Neuronal stem cell (in vitro differentiated cells): ENCODE measurements around the gene VGF.

ENCODE experiments used
- DNase-seq: peaks from one replicate; pipeline ENCODE4 v3.0.0-alpha.2; 2013; ENCODE audit warnings: low spot score
- H2AFZ ChIP-seq: one replicate; pipeline ENCODE4 v1.6.1; 2013; ENCODE audit warnings: mild to moderate bottlenecking, low read length, inconsistent platforms
- H2AK5ac ChIP-seq: 2 replicates; pipeline ENCODE4 v1.6.1; 2013; ENCODE audit warnings: low read depth, mild to moderate bottlenecking, inconsistent platforms, low read length, moderate library complexity, mixed read lengths
- H2BK120ac ChIP-seq: 2 replicates; pipeline ENCODE4 v1.6.1; 2013; ENCODE audit warnings: low read depth, mild to moderate bottlenecking, inconsistent platforms, low read length, moderate library complexity, mixed read lengths
- H2BK12ac ChIP-seq: one replicate; pipeline ENCODE4 v1.6.1; 2013; ENCODE audit warnings: low read length, inconsistent platforms
- H2BK15ac ChIP-seq: 2 replicates; pipeline ENCODE4 v1.6.1; 2013; ENCODE audit warnings: mild to moderate bottlenecking, low read length, inconsistent platforms, mixed read lengths
- H2BK5ac ChIP-seq: one replicate; pipeline ENCODE4 v1.6.1; 2013; ENCODE audit warnings: inconsistent platforms, mild to moderate bottlenecking, low read length, moderate library complexity
- H3K14ac ChIP-seq: one replicate; pipeline ENCODE4 v1.6.1; 2013; ENCODE audit warnings: low read length, inconsistent platforms
- H3K18ac ChIP-seq: 2 replicates; pipeline ENCODE4 v1.6.1; 2013; ENCODE audit warnings: low read length, inconsistent platforms
- H3K23ac ChIP-seq: 2 replicates; pipeline ENCODE4 v1.6.1; 2013; ENCODE audit warnings: low read depth, mild to moderate bottlenecking, mixed read lengths, low read length, inconsistent platforms; ENCODE audit not compliant: poor library complexity
- H3K27ac ChIP-seq: replicated peaks from 3 replicates; pipeline ENCODE4 v1.5.1; 2013; ENCODE audit warnings: low read length, inconsistent platforms
- H3K27me3 ChIP-seq, 3 experiments: 2 replicates each; pipeline ENCODE4 v1.6.1; 2013; ENCODE audit warnings: low read length in 3 of 3, mild to moderate bottlenecking in 2 of 3, inconsistent platforms in 1 of 3, low read depth in 1 of 3, mixed read lengths in 1 of 3, moderate library complexity in 1 of 3; ENCODE audit not compliant: control insufficient read depth in 3 of 3, insufficient read depth in 3 of 3
- H3K36me3 ChIP-seq, 2 donors: replicated peaks in 1 of 2; 2 replicates each; pipeline ENCODE4 v1.6.1; 2013; ENCODE audit warnings: low read length in 2 of 2; ENCODE audit not compliant: control insufficient read depth in 2 of 2, insufficient read depth in 2 of 2
- H3K4ac ChIP-seq: 2 replicates; pipeline ENCODE4 v1.6.1; 2013; ENCODE audit warnings: inconsistent platforms, mild to moderate bottlenecking, low read length, moderate library complexity
- H3K4me1 ChIP-seq, 2 donors: 1 replicate in 1 of 2; 2 replicates in 1 of 2; pipeline ENCODE4 v1.6.1; 2013; ENCODE audit warnings: low read length in 2 of 2, low read depth in 1 of 2; ENCODE audit not compliant: control insufficient read depth in 2 of 2, insufficient read depth in 1 of 2
- H3K4me2 ChIP-seq: one replicate; pipeline ENCODE4 v1.6.1; 2013; ENCODE audit warnings: mild to moderate bottlenecking, low read length, inconsistent platforms; ENCODE audit not compliant: insufficient read depth, poor library complexity, severe bottlenecking
- H3K4me3 ChIP-seq, 2 donors: 2 replicates each; pipeline ENCODE4 v1.5.1; 2013; ENCODE audit warnings: low read length in 2 of 2, mild to moderate bottlenecking in 2 of 2, inconsistent platforms in 1 of 2, moderate library complexity in 1 of 2
- H3K79me1 ChIP-seq: one replicate; pipeline ENCODE4 v1.6.1; 2013; ENCODE audit warnings: low read depth, mild to moderate bottlenecking, inconsistent platforms, low read length, moderate library complexity
- H3K9ac ChIP-seq: one replicate; pipeline ENCODE4 v1.6.1; 2013; ENCODE audit warnings: mild to moderate bottlenecking, low read depth, low read length, inconsistent platforms; ENCODE audit not compliant: poor library complexity
- H3K9me3 ChIP-seq, 2 donors: replicated peaks in 1 of 2; 2 replicates each; pipeline versions ENCODE3 to v1.6.1; 2013; ENCODE audit warnings: low read length in 2 of 2, mild to moderate bottlenecking in 2 of 2, inconsistent platforms in 1 of 2, low read depth in 1 of 2, mixed read lengths in 1 of 2, moderate library complexity in 1 of 2; ENCODE audit not compliant: control insufficient read depth in 2 of 2, insufficient read depth in 1 of 2
- H4K8ac ChIP-seq: one replicate; pipeline ENCODE4 v1.6.1; 2013; ENCODE audit warnings: low read depth, mild to moderate bottlenecking, inconsistent platforms, low read length, moderate library complexity
- H4K91ac ChIP-seq: one replicate; pipeline ENCODE4 v1.6.1; 2013; ENCODE audit warnings: low read length, low read depth, mild to moderate bottlenecking, inconsistent platforms; ENCODE audit not compliant: poor library complexity
- WGBS, 2 donors: extraction: QIAGEN DNeasy Blood & Tissue Kit; methylation state at CpG; one replicate each; pipeline ENCODE4 v1.1.7; 2013; ENCODE audit warnings: missing lambda C conversion rate in 2 of 2, mixed read lengths in 1 of 2; ENCODE audit not compliant: insufficient read length in 2 of 2, insufficient replicate concordance in 1 of 2; ENCODE audit errors: extremely low coverage in 2 of 2; 5-methylcytosine and 5-hydroxymethylcytosine counted together

The VGF gene

DNA sequence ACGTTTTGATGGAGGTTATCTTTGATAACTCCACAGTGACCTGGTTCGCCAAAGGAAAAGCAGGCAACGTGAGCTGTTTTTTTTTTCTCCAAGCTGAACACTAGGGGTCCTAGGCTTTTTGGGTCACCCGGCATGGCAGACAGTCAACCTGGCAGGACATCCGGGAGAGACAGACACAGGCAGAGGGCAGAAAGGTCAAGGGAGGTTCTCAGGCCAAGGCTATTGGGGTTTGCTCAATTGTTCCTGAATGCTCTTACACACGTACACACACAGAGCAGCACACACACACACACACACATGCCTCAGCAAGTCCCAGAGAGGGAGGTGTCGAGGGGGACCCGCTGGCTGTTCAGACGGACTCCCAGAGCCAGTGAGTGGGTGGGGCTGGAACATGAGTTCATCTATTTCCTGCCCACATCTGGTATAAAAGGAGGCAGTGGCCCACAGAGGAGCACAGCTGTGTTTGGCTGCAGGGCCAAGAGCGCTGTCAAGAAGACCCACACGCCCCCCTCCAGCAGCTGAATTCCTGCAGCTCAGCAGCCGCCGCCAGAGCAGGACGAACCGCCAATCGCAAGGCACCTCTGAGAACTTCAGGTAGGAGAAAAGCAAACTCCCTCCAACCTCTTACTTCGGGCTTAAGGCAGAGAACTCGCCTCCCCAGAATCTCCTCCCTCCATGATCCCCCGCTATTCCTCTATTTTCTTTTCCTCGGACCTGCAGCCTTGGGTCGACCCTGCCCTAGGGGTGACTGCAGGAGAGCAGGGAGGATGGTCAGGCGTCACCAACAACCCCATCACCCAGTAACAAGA is 38.5 kb downstream of the VGF start, which contains the start of gene SERPINE1:
Gene SERPINE1 (plus strand): TSS at position 454 of the 809 bp plus-strand sequence. CDS start 1,290 bp downstream, outside the sequence.
- Histone ChIP-seq H3K36me3 (no peaks in the 10 kb centered on the region), H3K18ac (peak within 1 kb of the TSS; percentile 59), H3K9ac (no peak within 1 kb of the TSS), H2BK12ac (no peak within 1 kb of the TSS), H3K4me2 (peak within 1 kb of the TSS; percentile 35), H2BK5ac (no peak within 1 kb of the TSS), H4K8ac (no peak within 1 kb of the TSS), H3K4ac (no peak within 1 kb of the TSS), H3K14ac (no peak within 1 kb of the TSS), H3K27ac (no peak within 1 kb of the TSS), H4K91ac (no peak within 1 kb of the TSS), H2BK15ac (no peak within 1 kb of the TSS), H3K27me3 (peaks cover 0 to 4% (median 0%) of the 10 kb centered on the region in 3 experiments), H3K9me3 (no peaks in the 10 kb centered on the region), H3K4me1 (peaks cover 16 to 28% of the 10 kb centered on the region in 2 donors), H2AK5ac (peak within 1 kb of the TSS; percentile 77), H3K23ac (no peak within 1 kb of the TSS), H3K79me1 (no peaks in the 10 kb centered on the region), H3K4me3 (peak within 1 kb of the TSS; percentile 33 to 56), H2AFZ (peak within 1 kb of the TSS; percentile 80), H2BK120ac (no peak within 1 kb of the TSS)
- no CpG with 5 or more reads among the region's 22 CpGs for WGBS, 2 donors
- DNase-seq: no peak

DNA sequence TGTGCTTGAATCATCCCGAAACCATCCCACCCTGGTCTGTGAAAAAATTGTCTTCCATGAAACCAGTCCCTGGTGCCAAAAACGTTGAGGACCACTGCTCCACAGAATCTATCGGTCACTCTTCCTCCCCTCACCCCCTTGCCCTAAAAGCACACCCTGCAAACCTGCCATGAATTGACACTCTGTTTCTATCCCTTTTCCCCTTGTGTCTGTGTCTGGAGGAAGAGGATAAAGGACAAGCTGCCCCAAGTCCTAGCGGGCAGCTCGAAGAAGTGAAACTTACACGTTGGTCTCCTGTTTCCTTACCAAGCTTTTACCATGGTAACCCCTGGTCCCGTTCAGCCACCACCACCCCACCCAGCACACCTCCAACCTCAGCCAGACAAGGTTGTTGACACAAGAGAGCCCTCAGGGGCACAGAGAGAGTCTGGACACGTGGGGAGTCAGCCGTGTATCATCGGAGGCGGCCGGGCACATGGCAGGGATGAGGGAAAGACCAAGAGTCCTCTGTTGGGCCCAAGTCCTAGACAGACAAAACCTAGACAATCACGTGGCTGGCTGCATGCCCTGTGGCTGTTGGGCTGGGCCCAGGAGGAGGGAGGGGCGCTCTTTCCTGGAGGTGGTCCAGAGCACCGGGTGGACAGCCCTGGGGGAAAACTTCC is 39.2 kb downstream of the VGF start:
- H3K27ac ChIP-seq: no peak overlapping the region
- H3K27me3 ChIP-seq: peaks cover 0 to 4% (median 0%) of the 10 kb centered on the region in 3 experiments
- H2BK15ac ChIP-seq: no peak overlapping the region
- H3K14ac ChIP-seq: no peak overlapping the region
- H3K4me2 ChIP-seq: no peak overlapping the region
- no peak for DNase-seq
- no peak overlapping the region for H2BK5ac ChIP-seq
- H3K4ac ChIP-seq: no peak overlapping the region
- no peak overlapping the region for H2BK120ac ChIP-seq
- H2BK12ac ChIP-seq: no peak overlapping the region
- H4K91ac ChIP-seq: no peak overlapping the region
- H3K23ac ChIP-seq: no peak overlapping the region
- peak overlapping the region; percentile 80 for H2AFZ ChIP-seq
- no peaks in the 10 kb centered on the region for H3K9me3 ChIP-seq
- H3K36me3 ChIP-seq: no peaks in the 10 kb centered on the region
- H3K18ac ChIP-seq: no peak overlapping the region
- no peak overlapping the region for H4K8ac ChIP-seq
- peak overlapping the region in 1 of 2 donors; percentile 33 for H3K4me3 ChIP-seq
- WGBS, 2 donors: no CpG with 5 or more reads among the region's 15 CpGs
- H2AK5ac ChIP-seq: no peak overlapping the region
- no peak overlapping the region for H3K9ac ChIP-seq
- peaks cover 17 to 29% of the 10 kb centered on the region in 2 donors for H3K4me1 ChIP-seq
- no peaks in the 10 kb centered on the region for H3K79me1 ChIP-seq

DNA sequence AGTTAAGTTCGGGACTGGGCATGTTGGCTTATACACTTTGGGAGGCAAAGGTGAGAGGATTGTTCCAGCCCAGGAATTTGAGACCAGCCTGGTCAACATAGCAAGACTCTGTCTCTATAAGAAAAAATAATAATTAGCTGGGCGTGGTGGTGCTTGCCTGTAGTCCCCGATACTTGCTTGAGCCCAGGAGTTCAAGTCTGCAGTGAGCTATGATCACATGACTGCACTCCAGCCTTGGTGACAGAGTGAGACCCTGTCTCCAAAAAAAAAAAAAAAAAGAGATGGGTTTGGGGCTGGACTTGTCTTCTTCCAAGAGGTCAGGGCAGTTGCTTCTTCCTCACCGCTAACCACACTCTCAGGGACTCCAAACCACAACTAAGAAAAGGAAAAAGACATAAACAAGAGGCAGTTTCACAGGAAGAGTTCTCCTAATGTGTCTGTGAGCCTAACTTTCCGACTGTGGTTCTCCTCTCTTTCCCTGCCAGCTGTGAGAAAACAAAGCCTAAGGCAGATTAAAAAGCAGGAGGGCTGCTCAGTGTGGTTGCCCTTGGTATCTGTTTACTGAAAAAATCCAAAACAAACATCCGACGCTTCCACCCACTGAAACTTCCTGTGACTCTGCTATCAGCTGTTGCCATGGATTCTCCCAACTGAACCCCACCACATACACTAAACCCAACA is 40.9 kb downstream of the VGF start:
- Histone ChIP-seq H3K27ac (no peak overlapping the region), H3K14ac (no peak overlapping the region), H3K4ac (no peak overlapping the region), H3K23ac (no peak overlapping the region), H3K18ac (peak overlapping the region; percentile 27), H2AK5ac (no peak overlapping the region), H4K91ac (peak overlapping the region; percentile 64), H3K27me3 (peaks cover 0 to 4% (median 0%) of the 10 kb centered on the region in 3 experiments), H3K4me2 (no peak overlapping the region), H2BK12ac (peak overlapping the region; percentile 43), H3K36me3 (no peaks in the 10 kb centered on the region), H2BK5ac (no peak overlapping the region), H4K8ac (no peak overlapping the region), H3K4me1 (peaks cover 17 to 29% of the 10 kb centered on the region in 2 donors), H3K9me3 (no peaks in the 10 kb centered on the region), H2BK120ac (no peak overlapping the region), H3K79me1 (no peaks in the 10 kb centered on the region), H2AFZ (peak overlapping the region; percentile 47), H2BK15ac (no peak overlapping the region), H3K9ac (no peak overlapping the region), H3K4me3 (no peak overlapping the region)
- DNase-seq: no peak
- WGBS, 2 donors: no CpG with 5 or more reads among the region's 7 CpGs

DNA sequence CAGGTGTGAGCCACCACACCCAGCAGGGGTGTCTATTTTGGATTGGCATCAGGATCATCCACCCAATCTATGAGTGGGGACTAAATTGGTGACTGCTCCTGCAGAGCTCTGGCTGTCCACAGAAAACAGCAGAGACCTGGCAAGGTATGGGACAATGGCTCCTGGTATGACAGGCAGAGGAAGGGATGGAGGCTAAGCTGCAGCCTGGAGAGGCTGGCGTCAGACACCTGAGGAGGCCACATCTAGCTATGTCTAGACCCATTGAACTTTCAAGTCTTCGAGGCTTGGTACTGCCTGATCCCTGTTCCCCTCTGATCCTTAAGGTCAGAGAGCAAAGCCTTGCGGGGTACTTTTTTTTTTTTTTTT is 41.7 kb downstream of the VGF start:
- Histone ChIP-seq H3K79me1 (no peaks in the 10 kb centered on the region), H3K36me3 (no peaks in the 10 kb centered on the region), H3K9me3 (no peaks in the 10 kb centered on the region), H3K4ac (no peak overlapping the region), H2BK5ac (no peak overlapping the region), H3K4me2 (no peak overlapping the region), H3K18ac (no peak overlapping the region), H2AFZ (no peak overlapping the region), H2BK15ac (no peak overlapping the region), H3K4me3 (no peak overlapping the region), H4K8ac (no peak overlapping the region), H2BK12ac (no peak overlapping the region), H2BK120ac (no peak overlapping the region), H3K4me1 (peaks cover 17 to 29% of the 10 kb centered on the region in 2 donors), H2AK5ac (peak overlapping the region; percentile 72), H4K91ac (no peak overlapping the region), H3K23ac (no peak overlapping the region), H3K9ac (no peak overlapping the region), H3K27ac (no peak overlapping the region), H3K27me3 (peaks cover 0 to 4% (median 0%) of the 10 kb centered on the region in 3 experiments), H3K14ac (no peak overlapping the region)
- WGBS, 2 donors: no CpG with 5 or more reads among the region's 3 CpGs
- no peak for DNase-seq
